ENCODE data around the gene HMOX1.

The HMOX1 gene

GRCh38 chr22:35432228-35432905, 51.5 kb downstream of the HMOX1 start:
- no peak overlapping the region for H2AFZ ChIP-seq (ENCODE audit: low read depth, low read length, severe bottlenecking)
- H3F3A ChIP-seq (ENCODE audit: insufficient read depth) = no peaks in the 10 kb centered on the region; the same call in 1 of the 2 replicates
- peaks cover 7% of the 10 kb centered on the region; the same call in 1 of the 2 replicates for H3K36me3 ChIP-seq (ENCODE audit: low read length)
- H4K20me1 ChIP-seq (ENCODE audit: low read depth, low read length) = no peaks in the 10 kb centered on the region
- no peak overlapping the region for H3K9ac ChIP-seq (ENCODE audit: low read length)
- H3K27ac ChIP-seq (ENCODE audit: low read depth, low read length) = no peak overlapping the region
- no peaks in the 10 kb centered on the region for H3K79me2 ChIP-seq (ENCODE audit: insufficient read depth, low read length)
- no peak overlapping the region for H3K4me3 ChIP-seq (ENCODE audit: insufficient read depth, low read length, poor library complexity, severe bottlenecking)
- H3K9me2 ChIP-seq (replicated peaks; ENCODE audit: insufficient read depth, low read length) = no peaks in the 10 kb centered on the region
- TF ChIP-seq EZH2phosphoT487 (conservative IDR thresholded peaks at IDR 0.05; ENCODE audit: low read length) = no peak
- no peaks in the 10 kb centered on the region for H3K9me3 ChIP-seq (ENCODE audit: insufficient read depth, low read length)
- H3K4me2 ChIP-seq (ENCODE audit: low read depth, low read length, poor library complexity, severe bottlenecking) = no peak overlapping the region
- no peaks in the 10 kb centered on the region for H3K27me3 ChIP-seq (ENCODE audit: low read length)

- peaks cover 7% of the 10 kb centered on the region; the same call in 1 of the 2 replicates for H3K36me3 ChIP-seq (ENCODE audit: low read length)
- no peaks in the 10 kb centered on the region for H3K9me2 ChIP-seq (replicated peaks; ENCODE audit: insufficient read depth, low read length)
- no peak overlapping the region for H3K4me3 ChIP-seq (ENCODE audit: insufficient read depth, low read length, poor library complexity, severe bottlenecking)
- H2AFZ ChIP-seq (ENCODE audit: low read depth, low read length, severe bottlenecking) = no peak overlapping the region
- no peak overlapping the region for H3K27ac ChIP-seq (ENCODE audit: low read depth, low read length)
- no peaks in the 10 kb centered on the region for H4K20me1 ChIP-seq (ENCODE audit: low read depth, low read length)
- H3K79me2 ChIP-seq (ENCODE audit: insufficient read depth, low read length) = no peaks in the 10 kb centered on the region
- H3F3A ChIP-seq (ENCODE audit: insufficient read depth) = no peaks in the 10 kb centered on the region; the same call in 1 of the 2 replicates
- no peak for TF ChIP-seq EZH2phosphoT487 (conservative IDR thresholded peaks at IDR 0.05; ENCODE audit: low read length)
- TF ChIP-seq CTCF (IDR thresholded peaks at IDR 0.05; ENCODE audit: insufficient read depth, low read length, poor library complexity, severe bottlenecking) = no peak
- H3K27me3 ChIP-seq (ENCODE audit: low read length) = no peaks in the 10 kb centered on the region
- no peaks in the 10 kb centered on the region for H3K9me3 ChIP-seq (ENCODE audit: insufficient read depth, low read length)
- no peak overlapping the region for H3K9ac ChIP-seq (ENCODE audit: low read length)
- no peak overlapping the region for H3K4me2 ChIP-seq (ENCODE audit: low read depth, low read length, poor library complexity, severe bottlenecking)
Measured at GRCh38 chr22:35434061-35434710, 53.3 kb downstream of the HMOX1 start.

DNA sequence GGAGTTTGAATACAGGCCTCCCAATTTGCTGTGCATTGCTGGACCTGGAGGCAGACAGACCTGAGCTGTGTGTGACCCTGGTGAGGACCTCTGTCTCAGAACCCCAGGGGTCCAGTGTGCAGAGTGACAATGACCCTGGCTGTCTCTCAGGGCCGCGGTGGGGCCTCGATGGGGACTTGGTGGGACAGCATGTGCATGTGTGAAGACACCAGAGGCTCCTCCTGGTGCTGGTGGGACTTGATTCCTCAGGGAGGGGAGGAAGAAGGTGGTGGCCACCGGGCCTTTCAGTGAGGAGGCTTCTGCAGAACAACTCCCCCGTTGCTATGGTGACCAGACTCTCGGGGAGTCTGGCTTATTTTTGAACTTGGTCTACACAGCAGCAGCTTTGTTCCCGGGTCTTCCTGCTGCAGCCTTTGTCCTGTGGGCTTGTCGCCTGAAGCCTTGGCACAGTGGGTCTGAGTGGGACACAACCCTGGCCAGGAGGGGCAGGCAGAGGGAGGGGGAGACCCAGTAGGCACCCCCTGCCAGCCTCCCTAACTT, 54.4 kb downstream of the HMOX1 start:
- no peak overlapping the region for H3K4me2 ChIP-seq (ENCODE audit: low read depth, low read length, poor library complexity, severe bottlenecking)
- H2AFZ ChIP-seq (ENCODE audit: low read depth, low read length, severe bottlenecking) = no peak overlapping the region
- H3F3A ChIP-seq (ENCODE audit: insufficient read depth) = no peaks in the 10 kb centered on the region; the same call in 1 of the 2 replicates
- no peak overlapping the region for H3K9ac ChIP-seq (ENCODE audit: low read length)
- no peaks in the 10 kb centered on the region for H3K9me3 ChIP-seq (ENCODE audit: insufficient read depth, low read length)
- no peaks in the 10 kb centered on the region for H3K79me2 ChIP-seq (ENCODE audit: insufficient read depth, low read length)
- H3K36me3 ChIP-seq (ENCODE audit: low read length) = peaks cover 7% of the 10 kb centered on the region; the same call in 1 of the 2 replicates
- H3K9me2 ChIP-seq (replicated peaks; ENCODE audit: insufficient read depth, low read length) = no peaks in the 10 kb centered on the region
- no peak overlapping the region for H3K4me3 ChIP-seq (ENCODE audit: insufficient read depth, low read length, poor library complexity, severe bottlenecking)
- TF ChIP-seq CTCF (IDR thresholded peaks at IDR 0.05; ENCODE audit: insufficient read depth, low read length, poor library complexity, severe bottlenecking) (no peak), EZH2phosphoT487 (conservative IDR thresholded peaks at IDR 0.05; ENCODE audit: low read length) (no peak)
- H4K20me1 ChIP-seq (ENCODE audit: low read depth, low read length) = no peaks in the 10 kb centered on the region
- no peak overlapping the region for H3K27ac ChIP-seq (ENCODE audit: low read depth, low read length)
- no peaks in the 10 kb centered on the region for H3K27me3 ChIP-seq (ENCODE audit: low read length)
